Body of pancreas (tissue), 4 donors: ENCODE data around the gene ADGRB3.

Source experiments
- POLR2A ChIP-seq, 3 donors: fragments of 450-650 bp; IDR thresholded peaks; one replicate each; pipeline ENCODE4 v1.6.1; 2016; ENCODE audit warnings: antibody characterized with exemption in 3 of 3, mild to moderate bottlenecking in 2 of 3
- TF ChIP-seq, protein P1 (sequence below), 7 experiments: fragments of 450-650 bp in 4 of 7; fragments of 200-600 bp in 3 of 7; sonication (generic) in 3 of 7; IDR thresholded peaks; one replicate each; pipeline ENCODE4 v1.5.1; 2016 to 2019; ENCODE audit warnings: antibody characterized with exemption in 7 of 7

DNA sequence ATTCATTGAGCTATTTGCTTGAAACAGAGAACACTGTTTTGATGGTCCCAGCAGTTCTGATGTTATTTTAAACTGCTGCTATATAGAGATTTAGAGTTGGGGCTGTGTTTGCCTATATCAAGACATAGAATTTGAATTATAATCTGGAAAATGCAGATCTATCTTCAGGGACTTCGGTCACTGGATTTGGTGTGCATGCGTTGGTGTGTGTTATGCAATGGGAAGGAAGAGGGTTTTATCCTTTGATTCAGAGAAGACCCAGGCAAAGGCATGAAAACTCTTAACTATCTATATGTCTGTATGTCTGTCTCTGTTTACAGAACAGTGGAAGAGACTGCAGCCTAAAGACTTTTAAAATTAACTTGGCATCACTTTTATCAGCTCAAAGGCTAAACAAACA lies 2.0 kb downstream of the ADGRB3 start:
- TF ChIP-seq, protein P1, sequence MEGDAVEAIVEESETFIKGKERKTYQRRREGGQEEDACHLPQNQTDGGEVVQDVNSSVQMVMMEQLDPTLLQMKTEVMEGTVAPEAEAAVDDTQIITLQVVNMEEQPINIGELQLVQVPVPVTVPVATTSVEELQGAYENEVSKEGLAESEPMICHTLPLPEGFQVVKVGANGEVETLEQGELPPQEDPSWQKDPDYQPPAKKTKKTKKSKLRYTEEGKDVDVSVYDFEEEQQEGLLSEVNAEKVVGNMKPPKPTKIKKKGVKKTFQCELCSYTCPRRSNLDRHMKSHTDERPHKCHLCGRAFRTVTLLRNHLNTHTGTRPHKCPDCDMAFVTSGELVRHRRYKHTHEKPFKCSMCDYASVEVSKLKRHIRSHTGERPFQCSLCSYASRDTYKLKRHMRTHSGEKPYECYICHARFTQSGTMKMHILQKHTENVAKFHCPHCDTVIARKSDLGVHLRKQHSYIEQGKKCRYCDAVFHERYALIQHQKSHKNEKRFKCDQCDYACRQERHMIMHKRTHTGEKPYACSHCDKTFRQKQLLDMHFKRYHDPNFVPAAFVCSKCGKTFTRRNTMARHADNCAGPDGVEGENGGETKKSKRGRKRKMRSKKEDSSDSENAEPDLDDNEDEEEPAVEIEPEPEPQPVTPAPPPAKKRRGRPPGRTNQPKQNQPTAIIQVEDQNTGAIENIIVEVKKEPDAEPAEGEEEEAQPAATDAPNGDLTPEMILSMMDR (IDR thresholded peaks at IDR 0.05), result no peak
- TF ChIP-seq POLR2A (IDR thresholded peaks at IDR 0.05), result no peak
